Activated naive CD4-positive, alpha-beta T cell treated with anti-CD3 and anti-CD28 coated beads, Interleukin-2, amount 50 U/mL, for 72 hours (primary cell): ENCODE measurements around the gene ZMYND8. TPM values are rescaled to one million over a fixed set of nuclear protein-coding genes. Genes with fewer than 3 reads are reported as not detected.
"Not testable (repeated sequence)": the region's sequence is repeated elsewhere in the genome, so short reads cannot be mapped to it uniquely, and the experiment has no call there.

Source experiments
- ATAC-seq, 2 donors: fragments of 150-1000 bp; cut with Tn5 transposase; 2 replicates each; pipeline ENCODE4 v1.10.0; 2021; ENCODE audit warnings: mild to moderate bottlenecking in 2 of 2, moderate library complexity in 2 of 2
- DNase-seq, 2 donors: peaks; one replicate each; pipeline ENCODE4 v3.0.0; 2021 to 2022; ENCODE audit warnings: low spot score in 2 of 2
- H3K27ac Mint-ChIP-seq, 2 donors: one replicate each; pipeline ENCODE4 v1.8.0; 2022; ENCODE audit warnings: mild to moderate bottlenecking in 2 of 2, mixed read lengths in 2 of 2
- H3K36me3 Mint-ChIP-seq, 2 donors: one replicate each; pipeline ENCODE4 v1.8.0; 2022; ENCODE audit warnings: mixed read lengths in 2 of 2
- H3K9me3 Mint-ChIP-seq, 2 donors: one replicate each; pipeline ENCODE4 v1.8.0; 2022; ENCODE audit warnings: mixed read lengths in 2 of 2
- total RNA-seq, 2 donors: library from RNA; stranded (reverse); gene quantifications; one replicate each; pipeline ENCODE4 v1.2.3, GENCODE V29; 2022

The ZMYND8 gene
- total RNA-seq, 2 donors from 2014 or later: 35.7 to 46.4 TPM

DNA sequence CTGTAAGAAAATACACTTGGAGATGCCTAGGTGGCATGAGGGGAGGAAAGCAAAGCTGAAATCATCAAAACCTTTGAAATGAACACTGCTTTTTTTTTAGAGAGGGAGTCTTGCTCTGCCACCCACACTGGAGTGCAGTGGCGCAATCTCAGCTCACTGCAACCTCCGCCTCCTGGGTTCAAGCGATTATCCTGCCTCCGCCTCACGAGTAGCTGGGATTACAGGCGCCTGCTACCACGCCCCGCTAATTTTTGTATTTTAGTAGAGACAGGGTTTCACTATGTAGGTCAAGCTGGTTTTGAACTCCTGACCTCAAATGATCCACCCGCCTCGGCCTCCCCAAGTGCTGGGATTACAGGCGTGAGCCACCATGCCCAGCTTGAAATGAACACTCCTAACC lies 111.3 kb downstream of the ZMYND8 start:
- H3K27ac Mint-ChIP-seq, ATAC-seq, H3K9me3 Mint-ChIP-seq, DNase-seq: not testable (repeated sequence)
- H3K36me3 Mint-ChIP-seq: peaks cover 5 to 22% of the 10 kb centered on the region in 2 donors

DNA sequence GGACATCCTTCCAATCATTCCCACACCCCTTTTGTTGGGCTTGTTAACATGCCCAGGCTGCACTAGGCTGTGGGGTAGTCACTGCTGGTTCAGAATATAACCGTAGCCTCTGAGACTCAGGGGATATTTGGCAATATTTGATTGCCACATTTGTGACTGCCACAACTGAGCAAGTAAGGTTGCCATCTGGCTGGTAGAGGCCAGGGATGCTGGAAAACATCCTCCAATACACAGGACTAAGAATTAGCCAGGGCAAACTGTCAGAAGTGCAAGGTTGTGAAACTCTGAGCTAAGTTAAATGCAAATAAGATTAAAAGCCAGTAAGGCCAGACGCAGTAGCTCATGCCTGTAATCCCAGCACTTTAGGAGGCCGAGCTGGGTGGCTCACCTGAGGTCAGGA lies 112.0 kb downstream of the ZMYND8 start:
- peak overlapping the region in 1 of 2 donors; percentile 10 for H3K27ac Mint-ChIP-seq
- DNase-seq (no peak), ATAC-seq (no peak)
- no peaks in the 10 kb centered on the region for H3K9me3 Mint-ChIP-seq
- peaks cover 5 to 21% of the 10 kb centered on the region in 2 donors for H3K36me3 Mint-ChIP-seq

DNA sequence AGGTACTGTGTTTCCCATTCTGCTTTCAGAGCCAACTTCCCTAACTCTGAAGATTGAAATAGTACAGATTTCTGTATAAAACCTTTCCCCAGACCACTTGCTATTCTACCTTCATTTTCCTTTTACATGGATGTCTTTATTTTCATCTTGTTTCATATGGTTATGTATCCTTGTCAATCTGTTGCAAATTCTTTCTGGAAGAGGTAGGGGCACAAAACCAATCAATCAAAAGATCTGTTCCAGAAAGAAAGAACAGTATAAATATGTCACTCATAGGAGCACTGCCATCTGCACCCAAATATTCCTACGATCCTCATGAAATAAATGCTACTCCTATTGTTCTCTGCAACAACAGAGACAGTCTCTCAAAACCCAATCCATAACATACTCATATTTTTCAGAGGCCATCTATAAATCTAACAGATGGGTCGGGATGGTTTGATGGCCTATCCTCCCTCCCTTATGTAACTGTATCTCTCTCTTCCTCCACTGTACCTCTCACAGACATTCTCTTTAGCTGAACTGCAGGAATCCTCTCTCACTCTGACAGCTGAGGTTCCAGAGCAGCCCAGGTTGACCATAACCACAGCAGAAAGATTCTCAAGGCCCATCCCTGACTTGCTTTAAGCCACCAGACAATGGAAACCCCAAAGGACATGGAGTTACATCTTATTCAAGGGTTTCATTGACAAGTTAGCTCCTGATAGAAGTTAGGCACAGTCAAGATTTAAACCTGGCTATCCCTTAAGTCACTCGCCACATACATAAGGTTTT lies 112.8 kb downstream of the ZMYND8 start:
- Mint-ChIP-seq H3K9me3 (no peaks in the 10 kb centered on the region), H3K27ac (peak overlapping the region; percentile 10 to 70), H3K36me3 (peaks cover 0 to 16% of the 10 kb centered on the region in 2 donors)
- DNase-seq: no peak
- ATAC-seq: no peak

DNA sequence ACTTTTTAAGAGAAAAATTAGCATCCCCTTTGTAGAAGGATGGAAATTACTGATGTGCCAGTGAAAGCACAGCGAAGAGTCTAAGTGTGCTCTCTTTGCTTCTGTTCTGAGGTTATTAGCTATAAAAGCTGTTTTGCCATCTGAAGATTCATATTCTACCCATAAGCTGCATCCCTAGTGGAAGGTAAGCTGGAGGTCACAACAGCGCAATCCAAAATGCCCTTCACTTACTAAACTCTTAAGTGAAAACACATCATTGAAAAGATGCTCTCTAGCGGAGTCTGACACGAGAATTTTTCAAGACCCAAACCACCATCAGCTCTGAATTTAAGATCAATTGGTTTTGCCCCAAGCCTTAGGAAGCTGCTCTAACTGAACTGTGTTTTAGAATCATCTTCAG lies 113.5 kb downstream of the ZMYND8 start:
- Mint-ChIP-seq H3K36me3 (peaks cover 0 to 16% of the 10 kb centered on the region in 2 donors), H3K27ac (peak overlapping the region in 1 of 2 donors; percentile 10), H3K9me3 (no peaks in the 10 kb centered on the region)
- ATAC-seq (no peak), DNase-seq (no peak)

DNA sequence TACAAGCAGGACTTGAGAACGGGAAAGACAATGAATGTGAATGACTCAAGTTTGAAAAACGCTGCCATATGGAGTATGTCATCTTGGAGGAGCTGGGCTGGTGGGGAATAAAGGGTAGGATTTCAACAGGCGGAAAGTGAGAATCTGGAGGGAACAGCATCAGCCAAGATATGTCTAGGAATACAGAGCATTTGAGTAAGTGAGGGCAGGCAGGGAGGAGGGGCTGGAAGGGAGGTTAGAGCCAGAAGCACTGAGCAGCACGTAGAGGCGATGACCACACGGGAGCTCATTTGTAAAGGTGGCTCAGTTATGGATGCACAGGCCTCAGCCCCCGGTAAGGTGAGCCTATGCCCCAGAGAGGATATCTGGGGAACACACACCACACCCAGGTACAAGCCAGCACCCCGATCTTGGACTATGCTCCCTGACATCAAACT lies 115.1 kb downstream of the ZMYND8 start:
- H3K27ac Mint-ChIP-seq: no peak overlapping the region
- peaks cover 0 to 21% of the 10 kb centered on the region in 2 donors for H3K36me3 Mint-ChIP-seq
- no peak for ATAC-seq
- H3K9me3 Mint-ChIP-seq: no peaks in the 10 kb centered on the region
- DNase-seq: no peak

DNA sequence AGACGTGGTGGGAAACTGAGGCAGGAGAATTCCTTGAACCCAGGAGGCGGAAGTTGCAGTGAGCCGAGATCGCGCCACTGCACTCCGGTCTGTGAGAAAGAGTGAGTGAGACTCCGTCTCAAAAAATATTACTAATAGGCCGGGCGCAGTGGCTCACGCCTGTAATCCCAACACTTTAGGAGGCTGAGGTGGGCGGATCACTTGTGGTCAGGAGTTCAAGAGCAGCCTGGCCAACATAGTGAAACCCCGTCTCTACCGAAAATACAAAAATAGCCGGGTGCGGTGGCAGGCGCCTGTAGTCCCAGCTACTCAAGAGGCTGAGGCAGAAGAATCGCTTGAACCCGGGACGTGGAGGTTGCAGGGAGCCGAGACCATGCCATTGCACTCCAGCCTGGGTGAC lies 116.4 kb downstream of the ZMYND8 start:
- ATAC-seq, H3K27ac Mint-ChIP-seq, H3K9me3 Mint-ChIP-seq, DNase-seq: not testable (repeated sequence)
- H3K36me3 Mint-ChIP-seq: peaks cover 0 to 16% of the 10 kb centered on the region in 2 donors

DNA sequence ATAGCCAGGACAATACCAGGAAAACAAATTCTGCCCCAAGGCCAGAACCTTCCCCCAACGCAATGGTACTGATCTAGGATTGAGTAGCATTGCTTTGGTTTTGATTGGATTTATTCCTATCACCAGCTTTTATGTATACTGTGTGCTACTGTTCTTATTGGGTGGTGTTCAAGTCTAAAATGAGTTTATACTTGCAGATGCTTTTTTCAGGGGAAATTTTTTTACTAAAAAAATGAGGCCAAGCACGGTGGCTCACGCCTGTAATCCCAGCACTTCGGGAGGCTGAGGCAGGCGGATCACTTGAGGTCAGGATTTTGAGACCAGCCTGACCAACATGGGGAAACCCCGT lies 116.8 kb downstream of the ZMYND8 start:
- no peak overlapping the region for H3K27ac Mint-ChIP-seq
- H3K9me3 Mint-ChIP-seq: no peaks in the 10 kb centered on the region
- ATAC-seq: no peak
- H3K36me3 Mint-ChIP-seq: peaks cover 0 to 16% of the 10 kb centered on the region in 2 donors
- no peak for DNase-seq

DNA sequence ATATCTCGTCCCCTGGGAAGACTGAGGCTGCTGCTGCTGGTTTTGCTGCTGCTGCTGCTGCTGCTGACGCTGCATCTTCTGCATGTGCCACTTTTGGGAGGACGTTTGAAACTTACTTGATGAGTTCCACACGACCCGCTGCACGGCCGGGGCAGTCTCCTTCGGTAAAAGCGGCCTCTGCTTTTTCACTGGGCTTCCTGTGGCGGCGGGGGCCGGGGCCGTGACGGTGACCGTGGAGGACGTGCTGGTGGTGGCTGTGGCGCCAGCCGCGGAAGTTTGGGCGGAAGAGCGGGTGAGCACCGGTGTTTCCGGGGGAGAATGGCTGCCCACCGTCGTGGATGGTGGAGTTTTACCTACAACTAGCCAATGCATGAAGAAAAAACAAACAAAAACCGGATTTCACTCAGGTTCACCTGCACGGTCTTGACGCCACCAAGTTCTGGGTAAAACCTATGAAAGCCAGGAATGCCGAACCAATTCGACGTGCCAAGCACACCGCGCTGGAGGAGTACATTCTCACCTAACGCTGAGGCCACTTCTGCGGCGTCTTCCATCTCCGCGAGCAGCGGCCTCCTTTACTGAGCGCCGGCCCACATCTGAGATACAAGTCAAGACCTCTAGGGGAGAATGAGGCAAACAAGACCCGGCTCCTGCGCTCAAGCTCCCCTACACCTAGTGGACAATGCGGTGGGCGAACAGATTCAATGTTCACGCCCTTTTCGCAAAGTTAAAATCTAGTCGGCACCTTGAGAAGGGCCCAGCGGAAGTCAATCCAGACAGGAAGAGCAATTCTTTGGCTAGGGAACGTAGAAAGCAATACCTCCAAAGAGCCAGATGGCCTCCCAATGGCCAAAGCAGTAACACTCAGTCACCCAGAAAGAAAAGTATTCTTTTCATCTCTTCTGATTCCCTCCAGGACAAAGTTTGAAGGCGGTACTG lies 117.5 kb downstream of the ZMYND8 start:
- Mint-ChIP-seq H3K27ac (no peak overlapping the region), H3K9me3 (no peaks in the 10 kb centered on the region), H3K36me3 (peaks cover 0 to 16% of the 10 kb centered on the region in 2 donors)
- DNase-seq (no peak), ATAC-seq (no peak)

DNA sequence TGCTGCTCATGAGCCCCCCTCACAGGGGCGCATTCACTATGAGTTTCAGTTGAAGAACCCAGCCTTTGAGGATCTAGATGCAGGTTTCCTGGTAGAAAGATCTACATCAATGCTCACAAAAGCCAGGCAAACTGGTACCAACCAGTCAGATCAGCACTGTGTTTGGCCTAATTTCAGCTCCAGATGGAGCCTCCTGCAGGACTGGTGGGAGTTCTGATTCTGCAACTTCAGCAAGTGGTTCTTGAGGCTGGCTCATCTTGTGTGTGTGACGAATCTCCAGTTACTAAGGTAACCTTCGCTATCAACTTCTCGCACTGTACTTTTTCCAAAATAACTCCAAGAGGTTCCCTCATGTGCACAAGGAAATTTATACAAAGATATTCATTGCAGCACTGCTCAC lies 118.8 kb downstream of the ZMYND8 start:
- H3K36me3 Mint-ChIP-seq: peaks cover 0 to 16% of the 10 kb centered on the region in 2 donors
- ATAC-seq (no peak), DNase-seq (no peak)
- H3K9me3 Mint-ChIP-seq: no peaks in the 10 kb centered on the region
- H3K27ac Mint-ChIP-seq: peak overlapping the region; percentile 88 to 94

DNA sequence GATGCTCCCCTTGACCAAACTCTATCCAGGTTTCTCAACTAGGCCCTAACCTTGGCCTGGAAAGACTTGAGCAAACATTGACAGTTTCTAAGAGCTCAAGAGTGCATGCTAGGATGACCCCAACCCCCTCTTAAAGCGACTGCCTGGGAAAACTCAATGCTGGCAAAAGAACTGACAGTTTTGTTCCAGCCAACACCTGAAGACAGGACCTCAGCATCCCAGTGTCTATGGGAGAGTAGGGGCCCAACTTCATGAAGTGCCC lies 119.9 kb downstream of the ZMYND8 start:
- Mint-ChIP-seq H3K9me3 (no peaks in the 10 kb centered on the region), H3K36me3 (peaks cover 0 to 21% of the 10 kb centered on the region in 2 donors), H3K27ac (peak overlapping the region; percentile 5 to 88)
- no peak for ATAC-seq
- DNase-seq: no peak

DNA sequence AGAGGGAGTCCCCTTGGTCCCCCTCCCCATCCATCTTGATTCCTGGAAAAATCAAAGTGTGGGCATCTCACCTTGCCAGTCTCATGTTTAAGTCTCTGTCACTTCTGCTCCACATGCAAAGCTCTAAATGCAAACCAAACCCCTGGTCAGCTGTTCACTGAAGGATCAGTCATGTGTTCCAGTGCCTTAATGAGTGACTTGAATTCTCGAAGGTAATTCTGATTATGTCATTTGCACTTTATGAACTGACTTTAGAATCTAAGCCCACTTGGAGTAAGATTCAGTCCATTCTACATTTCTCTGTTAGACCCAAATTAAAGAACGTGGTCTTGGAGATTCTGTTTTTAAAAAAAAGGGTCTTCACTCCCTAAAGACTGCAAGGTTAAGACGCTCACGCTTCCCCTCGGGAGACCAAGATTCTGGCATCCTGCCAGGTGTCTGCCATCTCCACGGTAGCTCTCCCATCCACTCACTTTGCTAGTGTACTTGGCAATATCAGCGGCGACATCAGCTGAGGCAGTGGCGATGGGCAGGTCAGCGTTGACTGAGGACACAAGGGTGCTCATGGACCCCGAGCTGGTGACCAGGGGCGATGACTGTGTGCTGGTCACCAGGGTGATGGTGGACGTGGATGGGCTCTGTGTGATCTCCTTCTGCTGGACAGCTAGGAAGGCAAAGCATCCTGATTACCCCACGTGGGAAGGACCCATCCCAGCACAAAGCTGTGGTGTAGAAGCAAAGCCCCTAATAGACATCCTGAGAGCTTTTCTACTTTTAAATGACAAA lies 120.5 kb downstream of the ZMYND8 start:
- Mint-ChIP-seq H3K27ac (peak overlapping the region; percentile 44 to 88), H3K36me3 (peaks cover 0 to 23% of the 10 kb centered on the region in 2 donors), H3K9me3 (no peaks in the 10 kb centered on the region)
- ATAC-seq: no peak
- DNase-seq: no peak

DNA sequence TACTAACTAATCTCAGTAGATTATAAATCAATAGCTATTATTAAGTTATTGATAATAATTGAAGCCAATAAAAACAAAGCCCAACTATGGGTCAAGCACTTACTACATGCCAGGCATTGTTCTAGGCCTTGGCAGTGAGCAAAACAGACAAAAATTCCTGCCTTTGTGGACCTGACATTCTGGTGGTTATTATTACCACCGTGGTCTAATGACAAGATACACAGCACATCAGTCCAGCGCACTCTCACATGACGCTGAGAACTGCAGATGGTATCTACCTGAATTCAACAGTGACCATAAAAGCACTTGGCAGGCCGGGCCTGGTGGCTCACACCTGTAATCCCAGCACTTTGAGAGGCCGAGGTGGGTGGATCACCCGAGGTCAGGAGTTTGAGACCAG lies 121.4 kb downstream of the ZMYND8 start:
- ATAC-seq (no peak), DNase-seq (no peak)
- H3K36me3 Mint-ChIP-seq: peaks cover 4 to 23% of the 10 kb centered on the region in 2 donors
- H3K27ac Mint-ChIP-seq: no peak overlapping the region
- H3K9me3 Mint-ChIP-seq: no peaks in the 10 kb centered on the region

DNA sequence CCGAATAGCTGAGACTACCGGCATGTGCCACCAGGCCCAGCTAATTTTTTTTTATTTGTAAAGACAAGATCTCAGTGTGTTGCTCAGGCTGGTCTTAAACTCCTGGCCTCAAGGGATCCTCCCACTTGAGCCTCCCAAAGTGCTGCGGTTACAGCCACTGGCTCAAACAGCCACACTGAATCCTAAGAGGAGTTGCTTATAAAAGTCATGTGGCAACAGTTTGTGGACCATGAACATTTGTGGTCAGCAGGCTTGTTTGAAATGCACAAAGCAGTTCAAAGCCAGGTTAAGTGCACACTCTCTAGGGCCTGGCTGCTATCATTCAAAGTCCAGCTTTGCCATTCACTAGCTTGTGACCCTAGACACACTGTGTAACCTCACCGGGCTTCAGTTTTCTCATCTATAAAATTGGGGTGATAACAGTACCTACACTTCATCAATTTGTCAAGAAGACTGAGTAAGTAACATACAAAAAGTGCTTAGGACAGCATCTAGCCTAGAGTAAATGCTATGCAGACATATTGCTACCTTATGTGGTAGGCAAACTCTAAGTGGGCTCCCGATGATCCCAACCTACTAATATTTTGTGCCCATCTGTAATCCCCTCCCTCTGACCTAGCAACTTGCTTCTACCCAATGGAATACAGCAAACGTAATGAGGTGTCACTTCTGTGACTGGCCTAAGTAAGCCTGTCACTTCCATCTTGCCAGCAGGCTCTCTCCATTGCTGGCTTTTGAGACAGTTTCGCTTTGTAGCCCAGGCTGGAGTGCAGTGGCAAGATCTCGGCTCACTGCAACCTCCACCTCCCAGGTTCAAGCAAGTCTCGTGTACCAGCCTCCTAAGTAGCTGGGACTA lies 122.9 kb downstream of the ZMYND8 start:
- DNase-seq (no peak), ATAC-seq (no peak)
- H3K27ac Mint-ChIP-seq: no peak overlapping the region
- no peaks in the 10 kb centered on the region for H3K9me3 Mint-ChIP-seq
- peaks cover 4 to 19% of the 10 kb centered on the region in 2 donors for H3K36me3 Mint-ChIP-seq

DNA sequence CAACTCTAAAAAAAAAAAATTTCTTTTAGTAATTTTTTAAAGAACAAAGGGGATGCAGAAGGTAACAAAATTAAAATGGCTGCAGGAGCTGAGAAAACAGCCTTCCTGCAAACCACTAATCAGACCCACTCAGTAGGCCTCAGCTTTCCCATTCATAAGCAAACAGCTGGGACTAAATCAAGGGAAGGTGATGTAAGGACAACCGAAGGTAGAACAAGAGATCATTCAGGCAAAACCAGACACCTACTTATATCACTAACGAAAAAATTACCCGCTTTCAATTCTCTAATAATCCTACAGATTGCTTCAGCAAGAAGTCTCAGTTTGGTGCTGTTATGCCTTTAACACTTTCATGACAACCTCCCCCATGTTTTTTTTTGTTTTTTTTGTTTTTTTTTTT lies 124.0 kb downstream of the ZMYND8 start:
- peaks cover 4 to 10% of the 10 kb centered on the region in 2 donors for H3K36me3 Mint-ChIP-seq
- H3K27ac Mint-ChIP-seq: no peak overlapping the region
- no peak for ATAC-seq
- no peaks in the 10 kb centered on the region for H3K9me3 Mint-ChIP-seq
- no peak for DNase-seq

DNA sequence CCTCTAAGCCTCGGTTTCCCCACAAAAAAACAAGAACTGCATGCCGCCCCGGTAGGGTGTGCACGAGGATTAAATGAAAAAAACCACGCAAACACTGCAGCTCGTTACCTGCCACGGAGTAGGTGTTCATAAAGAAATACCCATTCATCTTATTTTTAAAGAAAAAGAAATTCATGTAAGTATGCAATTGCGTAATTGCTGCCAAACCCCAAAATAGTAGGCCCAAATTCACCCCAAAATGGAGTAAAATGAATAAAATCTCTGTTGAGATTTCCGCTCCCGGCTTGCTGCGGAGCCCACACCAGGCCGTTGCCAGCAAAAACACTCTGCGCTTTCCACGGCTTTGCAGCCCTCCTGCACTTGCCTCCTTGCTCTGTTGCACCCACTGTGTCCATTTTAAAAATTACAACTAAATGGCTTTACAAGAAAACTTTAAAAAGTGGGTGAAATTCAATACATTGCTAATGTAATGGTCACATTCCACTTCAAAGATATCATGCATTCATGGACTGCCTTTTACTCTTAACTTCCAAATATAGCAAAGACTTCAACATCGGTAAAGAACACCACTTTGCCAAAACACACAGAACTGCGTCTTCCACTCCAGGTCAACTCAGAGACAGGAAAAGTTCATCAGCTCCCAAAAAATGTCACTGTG lies 125.0 kb downstream of the ZMYND8 start:
- H3K27ac Mint-ChIP-seq: peak overlapping the region in 1 of 2 donors; percentile 38
- ATAC-seq (no peak), DNase-seq (no peak)
- peaks cover 4 to 7% of the 10 kb centered on the region in 2 donors for H3K36me3 Mint-ChIP-seq
- H3K9me3 Mint-ChIP-seq: no peaks in the 10 kb centered on the region
